Activated CD8-positive, alpha-beta T cell treated with anti-CD3 and anti-CD28 coated beads, Interleukin-2, amount 10 ng/mL, durations not matched to agents 7 days and 5 days (primary cell): ENCODE measurements around the gene H19. TPM values are rescaled to one million over a fixed set of nuclear protein-coding genes. Genes with fewer than 3 reads are reported as not detected.

Source experiments
- ATAC-seq: fragments of 150-1000 bp; cut with Tn5 transposase; one replicate; pipeline ENCODE4 v1.10.0; 2021; ENCODE audit warnings: moderate library complexity
- CTCF ChIA-PET: fragments of 350-600 bp; sonication (Branson Sonifier 250); formaldehyde crosslinking; loops from one replicate; lab custom pipeline; 2021; ENCODE audit warnings: antibody characterized with exemption; lab: Charles Lee
- POLR2A ChIA-PET: fragments of 350-600 bp; sonication (Branson Sonifier 250); formaldehyde crosslinking; loops from one replicate; lab custom pipeline; 2021; ENCODE audit warnings: antibody characterized with exemption; lab: Charles Lee
- DNase-seq: peaks from one replicate; pipeline ENCODE4 v3.0.0-alpha.2; 2020
- H3K27ac Mint-ChIP-seq: one replicate; pipeline ENCODE4 v1.8.0; 2021; ENCODE audit warnings: mild to moderate bottlenecking, mixed read lengths
- H3K27me3 Mint-ChIP-seq: one replicate; pipeline ENCODE4 v1.8.0; 2021; ENCODE audit warnings: low read depth, mixed read lengths
- H3K36me3 Mint-ChIP-seq: one replicate; pipeline ENCODE4 v1.8.0; 2021; ENCODE audit warnings: low read depth, mixed read lengths
- H3K4me1 Mint-ChIP-seq: one replicate; pipeline ENCODE4 v1.8.0; 2021; ENCODE audit warnings: low read depth, mixed read lengths
- H3K4me3 Mint-ChIP-seq: one replicate; pipeline ENCODE4 v1.8.0; 2021; ENCODE audit warnings: mild to moderate bottlenecking, mixed read lengths
- H3K9me3 Mint-ChIP-seq: one replicate; pipeline ENCODE4 v1.8.0; 2022; ENCODE audit warnings: mixed read lengths; ENCODE audit not compliant: insufficient read depth
- total RNA-seq, 2 experiments: library from RNA; stranded (reverse); gene quantifications; one replicate each; pipeline ENCODE4 v1.2.3, GENCODE V29; 2021

H19 gene
- total RNA-seq, 2 experiments from 2014 or later, result not detected

- H3K9me3 Mint-ChIP-seq, result no peaks in the 10 kb centered on the region
- DNase-seq (no peak), ATAC-seq (peak; percentile 40)
- H3K4me1 Mint-ChIP-seq, result no peaks in the 10 kb centered on the region
- H3K4me3 Mint-ChIP-seq, result no peak overlapping the region
- H3K27me3 Mint-ChIP-seq, result no peaks in the 10 kb centered on the region
- ChIA-PET CTCF (interaction anchor here (0.6 to 2.8 kb wide), 24 partner anchors 14 to 350 kb away, joined by 3 to 38 read pairs (median 4); partner anchors contain the start of genes LSP1, SYT8 and TNNI2), POLR2A (no interaction called here)
- no peaks in the 10 kb centered on the region for H3K36me3 Mint-ChIP-seq
- no peak overlapping the region for H3K27ac Mint-ChIP-seq
Observed at GRCh38 chr11:2002042-2002776, 4.6 kb upstream of the H19 start.

- H3K4me3 Mint-ChIP-seq, result no peak overlapping the region
Observed at GRCh38 chr11:1998861-1999260, 1.2 kb upstream of the H19 start.

GRCh38 chr11:1998290-1998689 is 648 bp upstream of the H19 start:
- peak; percentile 48 for ATAC-seq
- H3K4me3 Mint-ChIP-seq, result no peak overlapping the region
- no peak for DNase-seq
- no peaks in the 10 kb centered on the region for H3K27me3 Mint-ChIP-seq
- no peaks in the 10 kb centered on the region for H3K9me3 Mint-ChIP-seq
- H3K27ac Mint-ChIP-seq, result no peak overlapping the region
- ChIA-PET CTCF (interaction anchor here (1.3 to 1.6 kb wide), 2 partner anchors 116 to 304 kb away, joined by 3 to 5 read pairs; no protein-coding TSS in a partner anchor), POLR2A (interaction anchor here (0.5 kb wide), 1 partner anchor 116 kb away, joined by 3 read pairs; no protein-coding TSS in a partner anchor)
- no peaks in the 10 kb centered on the region for H3K36me3 Mint-ChIP-seq
- H3K4me1 Mint-ChIP-seq, result no peaks in the 10 kb centered on the region

More at GRCh38 chr11:1998861-1999260, 1.2 kb upstream of the H19 start:
- ATAC-seq, result no peak
- ChIA-PET CTCF (interaction anchor here (0.6 to 1.0 kb wide), 9 partner anchors 50 to 307 kb away, joined by 3 to 4 read pairs (median 3); partner anchors contain the start of gene TNNI2), POLR2A (interaction anchor here (0.5 kb wide), 1 partner anchor 116 kb away, joined by 3 read pairs; no protein-coding TSS in a partner anchor)
- H3K36me3 Mint-ChIP-seq, result no peaks in the 10 kb centered on the region
- no peaks in the 10 kb centered on the region for H3K27me3 Mint-ChIP-seq
- H3K4me1 Mint-ChIP-seq, result no peaks in the 10 kb centered on the region
- no peak overlapping the region for H3K27ac Mint-ChIP-seq
- no peaks in the 10 kb centered on the region for H3K9me3 Mint-ChIP-seq
- no peak for DNase-seq

- Mint-ChIP-seq H3K9me3 (no peaks in the 10 kb centered on the region), H3K4me1 (no peaks in the 10 kb centered on the region), H3K36me3 (no peaks in the 10 kb centered on the region), H3K27me3 (no peaks in the 10 kb centered on the region), H3K27ac (no peak overlapping the region), H3K4me3 (no peak overlapping the region)
- CTCF ChIA-PET, result no interaction called here
- DNase-seq, result no peak
- ATAC-seq, result no peak
- POLR2A ChIA-PET, result no interaction called here
Observed at GRCh38 chr11:1994121-1994520, 3.5 kb downstream of the H19 start.

GRCh38 chr11:1992111-1992510 is 5.5 kb downstream of the H19 start:
- ATAC-seq, result no peak
- Mint-ChIP-seq H3K27ac (no peak overlapping the region), H3K9me3 (no peaks in the 10 kb centered on the region), H3K27me3 (no peaks in the 10 kb centered on the region), H3K36me3 (no peaks in the 10 kb centered on the region), H3K4me1 (no peaks in the 10 kb centered on the region), H3K4me3 (no peak overlapping the region)
- DNase-seq, result no peak
- ChIA-PET CTCF (interaction anchor here (1.6 kb wide), 1 partner anchor 110 kb away, joined by 4 read pairs; no protein-coding TSS in a partner anchor), POLR2A (no interaction called here)

GRCh38 chr11:1990872-1991578 is 6.6 kb downstream of the H19 start:
- no peaks in the 10 kb centered on the region for H3K4me1 Mint-ChIP-seq
- ChIA-PET CTCF (interaction anchor here (1.6 kb wide), 1 partner anchor 109 kb away, joined by 4 read pairs; no protein-coding TSS in a partner anchor), POLR2A (interaction anchor here (0.6 kb wide), 1 partner anchor 111 kb away, joined by 5 read pairs; no protein-coding TSS in a partner anchor)
- DNase-seq, result no peak
- no peaks in the 10 kb centered on the region for H3K9me3 Mint-ChIP-seq
- no peak overlapping the region for H3K4me3 Mint-ChIP-seq
- H3K27ac Mint-ChIP-seq, result no peak overlapping the region
- H3K36me3 Mint-ChIP-seq, result no peaks in the 10 kb centered on the region
- no peak for ATAC-seq
- no peaks in the 10 kb centered on the region for H3K27me3 Mint-ChIP-seq

GRCh38 chr11:1989953-1990352 is 7.7 kb downstream of the H19 start:
- Mint-ChIP-seq H3K27ac (no peak overlapping the region), H3K4me1 (no peaks in the 10 kb centered on the region), H3K36me3 (no peaks in the 10 kb centered on the region), H3K27me3 (no peaks in the 10 kb centered on the region), H3K9me3 (no peaks in the 10 kb centered on the region), H3K4me3 (no peak overlapping the region)
- DNase-seq (no peak), ATAC-seq (no peak)
- ChIA-PET CTCF (no interaction called here), POLR2A (no interaction called here)

- H3K4me3 Mint-ChIP-seq, result no peak overlapping the region
- ATAC-seq (no peak), DNase-seq (no peak)
- H3K4me1 Mint-ChIP-seq, result no peaks in the 10 kb centered on the region
- ChIA-PET CTCF (interaction anchor here (1.1 kb wide), 1 partner anchor 13 kb away, joined by 3 read pairs; no protein-coding TSS in a partner anchor), POLR2A (no interaction called here)
- no peaks in the 10 kb centered on the region for H3K9me3 Mint-ChIP-seq
- no peaks in the 10 kb centered on the region for H3K36me3 Mint-ChIP-seq
- no peak overlapping the region for H3K27ac Mint-ChIP-seq
- H3K27me3 Mint-ChIP-seq, result no peaks in the 10 kb centered on the region
Observed at GRCh38 chr11:1988667-1989317, 8.8 kb downstream of the H19 start.

GRCh38 chr11:1988174-1988573 is 9.5 kb downstream of the H19 start:
- Mint-ChIP-seq H3K36me3 (no peaks in the 10 kb centered on the region), H3K9me3 (no peaks in the 10 kb centered on the region), H3K27me3 (no peaks in the 10 kb centered on the region), H3K4me1 (no peaks in the 10 kb centered on the region), H3K4me3 (no peak overlapping the region), H3K27ac (no peak overlapping the region)
- ChIA-PET POLR2A (no interaction called here), CTCF (interaction anchor here (1.1 kb wide), 1 partner anchor 13 kb away, joined by 3 read pairs; no protein-coding TSS in a partner anchor)
- DNase-seq (no peak), ATAC-seq (no peak)

- H3K27me3 Mint-ChIP-seq, result no peaks in the 10 kb centered on the region
- H3K36me3 Mint-ChIP-seq, result no peaks in the 10 kb centered on the region
- ChIA-PET CTCF (no interaction called here), POLR2A (no interaction called here)
- DNase-seq (no peak), ATAC-seq (no peak)
- H3K4me3 Mint-ChIP-seq, result no peak overlapping the region
- no peak overlapping the region for H3K27ac Mint-ChIP-seq
- no peaks in the 10 kb centered on the region for H3K9me3 Mint-ChIP-seq
- no peaks in the 10 kb centered on the region for H3K4me1 Mint-ChIP-seq
Observed at GRCh38 chr11:1987024-1987423, 10.6 kb downstream of the H19 start.

- H3K27ac Mint-ChIP-seq, result no peak overlapping the region
- POLR2A ChIA-PET, result no interaction called here
Observed at GRCh38 chr11:1983601-1983961, 14.1 kb downstream of the H19 start.

More at GRCh38 chr11:1983601-1983961, 14.1 kb downstream of the H19 start:
- Mint-ChIP-seq H3K36me3 (no peaks in the 10 kb centered on the region), H3K9me3 (no peaks in the 10 kb centered on the region), H3K4me1 (no peaks in the 10 kb centered on the region), H3K4me3 (no peak overlapping the region), H3K27me3 (no peaks in the 10 kb centered on the region)
- CTCF ChIA-PET, result no interaction called here
- DNase-seq (no peak), ATAC-seq (no peak)
